ENCODE measurements around the gene FRMD6.

DNA sequence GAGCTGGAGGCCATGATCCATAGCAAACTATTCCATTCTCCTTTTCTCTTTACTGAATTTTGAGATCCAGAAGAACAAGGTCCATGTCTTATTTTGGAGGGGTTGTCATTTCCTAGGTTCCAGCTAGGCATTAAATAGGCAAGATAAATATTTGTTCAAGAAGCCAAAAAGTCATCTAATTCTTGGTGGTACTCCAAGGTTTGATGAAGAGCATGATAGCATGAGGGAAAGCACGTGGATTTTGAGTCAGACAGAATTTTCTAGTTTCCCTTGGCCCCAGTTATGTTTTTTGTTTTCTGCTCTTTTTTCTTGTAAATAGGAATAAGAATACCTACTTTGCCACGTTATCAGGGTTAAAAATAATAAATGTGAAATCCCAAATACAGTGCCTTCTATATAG lies 25.5 kb upstream of the FRMD6 start:
- TF ChIP-seq POLR2AphosphoS5 (IDR thresholded peaks at IDR 0.05; ENCODE audit: control insufficient read depth, insufficient read depth, low read depth, low read length): no peak
- TF ChIP-seq NFATC3 (IDR thresholded peaks at IDR 0.05): no peak
